ENCODE measurements around the gene WDR38.

WDR38 gene

GRCh38 chr9:124858330-124859046 lies 5.2 kb downstream of the WDR38 start:
- no peak for DNase-seq (ENCODE audit: low spot score)

GRCh38 chr9:124859803-124860581 lies 6.7 kb downstream of the WDR38 start:
- no peak for DNase-seq (ENCODE audit: low spot score)

- DNase-seq (ENCODE audit: low spot score), result no peak
Observed at GRCh38 chr9:124860582-124861341, 7.5 kb downstream of the WDR38 start.

- DNase-seq (ENCODE audit: low spot score), result peak; percentile 93
Observed at GRCh38 chr9:124861342-124862229, 8.3 kb downstream of the WDR38 start, which contains the start of the genes ARPC5L and RPL35. TSS of gene ARPC5L (plus strand) at chr9:124862130. CDS start at chr9:124869291, 7,161 bp downstream. TSS of gene RPL35 (minus strand) at chr9:124861957. CDS start at chr9:124861912, 45 bp downstream.

GRCh38 chr9:124863371-124863871 lies 10.2 kb downstream of the WDR38 start:
- peak; percentile 49 for DNase-seq (ENCODE audit: low spot score)

- DNase-seq (ENCODE audit: low spot score), result peak; percentile 86
Observed at GRCh38 chr9:124868511-124869465, 15.5 kb downstream of the WDR38 start.

- no peak for DNase-seq (ENCODE audit: low spot score)
Observed at GRCh38 chr9:124869466-124869985, 16.3 kb downstream of the WDR38 start.

- no peak for DNase-seq (ENCODE audit: low spot score)
Observed at GRCh38 chr9:124869986-124870560, 16.8 kb downstream of the WDR38 start.

- DNase-seq (ENCODE audit: low spot score), result no peak
Observed at GRCh38 chr9:124870723-124871122, 17.5 kb downstream of the WDR38 start.

GRCh38 chr9:124871156-124871561 lies 17.9 kb downstream of the WDR38 start:
- DNase-seq (ENCODE audit: low spot score), result no peak

GRCh38 chr9:124873664-124874063 lies 20.4 kb downstream of the WDR38 start:
- no peak for DNase-seq (ENCODE audit: low spot score)

- no peak for DNase-seq (ENCODE audit: low spot score)
Observed at GRCh38 chr9:124875501-124875900, 22.2 kb downstream of the WDR38 start.

GRCh38 chr9:124877021-124877782 lies 23.9 kb downstream of the WDR38 start:
- no peak for DNase-seq (ENCODE audit: low spot score)

- DNase-seq (ENCODE audit: low spot score), result no peak
Observed at GRCh38 chr9:124878021-124878420, 24.8 kb downstream of the WDR38 start.

- no peak for DNase-seq (ENCODE audit: low spot score)
Observed at GRCh38 chr9:124878518-124878917, 25.3 kb downstream of the WDR38 start.

- no peak for DNase-seq (ENCODE audit: low spot score)
Observed at GRCh38 chr9:124879226-124879625, 26.0 kb downstream of the WDR38 start.

- no peak for DNase-seq (ENCODE audit: low spot score)
Observed at GRCh38 chr9:124880501-124880900, 27.2 kb downstream of the WDR38 start.

GRCh38 chr9:124881138-124881743 lies 28.0 kb downstream of the WDR38 start:
- no peak for DNase-seq (ENCODE audit: low spot score)

All from hematopoietic multipotent progenitor cell treated with erythropoietin and hydrocortisone succinate and interleukin-3 and kit ligand, for 17 days (in vitro differentiated cells).